ENCODE measurements around the gene AREG.

Gene AREG

DNA sequence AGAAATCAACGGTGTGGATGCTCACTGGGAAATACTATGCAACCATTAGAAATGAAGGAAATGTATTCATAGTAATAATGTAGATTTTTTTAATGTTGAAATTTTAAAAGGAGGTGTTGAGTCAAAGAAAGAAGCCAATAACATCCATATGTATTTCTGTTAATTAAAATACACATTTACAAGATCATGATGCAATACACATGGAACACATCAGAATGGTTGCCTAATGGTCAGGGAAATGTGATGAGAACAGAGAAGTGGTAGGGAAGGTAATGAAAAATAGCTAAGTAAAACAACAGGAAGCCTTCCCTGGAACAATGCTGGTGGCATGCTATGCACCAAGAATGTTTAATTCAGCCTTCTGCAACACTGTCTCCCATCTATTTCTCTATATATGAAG, 18.2 kb downstream of the AREG start:
- DNase-seq (ENCODE audit: low read depth): no peak

- no peak for DNase-seq (ENCODE audit: low read depth)
Observed at GRCh38 chr4:74464291-74464690, 19.4 kb downstream of the AREG start.

- no peak for DNase-seq (ENCODE audit: low read depth)
Observed at GRCh38 chr4:74466242-74466641, 21.3 kb downstream of the AREG start.

DNA sequence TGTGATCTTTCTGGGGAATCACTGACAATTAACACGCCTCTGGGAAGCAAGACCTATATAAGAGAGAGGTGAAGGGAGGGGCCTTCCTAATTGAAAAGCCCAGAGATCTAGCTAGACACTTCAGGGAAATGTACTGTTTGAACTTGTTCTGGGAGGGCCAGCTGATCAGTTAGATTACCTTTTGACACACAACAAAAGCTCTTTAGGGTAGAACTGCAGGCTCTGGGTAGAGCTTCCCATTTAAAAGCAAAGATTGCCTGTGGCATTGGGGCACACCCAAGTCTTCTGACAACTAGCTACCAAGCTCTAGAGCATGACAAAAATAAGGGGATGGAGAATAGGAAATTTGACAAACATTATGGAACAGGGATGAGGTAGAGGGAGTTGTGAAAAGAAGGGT, 26.3 kb downstream of the AREG start:
- DNase-seq (ENCODE audit: low read depth): no peak

DNA sequence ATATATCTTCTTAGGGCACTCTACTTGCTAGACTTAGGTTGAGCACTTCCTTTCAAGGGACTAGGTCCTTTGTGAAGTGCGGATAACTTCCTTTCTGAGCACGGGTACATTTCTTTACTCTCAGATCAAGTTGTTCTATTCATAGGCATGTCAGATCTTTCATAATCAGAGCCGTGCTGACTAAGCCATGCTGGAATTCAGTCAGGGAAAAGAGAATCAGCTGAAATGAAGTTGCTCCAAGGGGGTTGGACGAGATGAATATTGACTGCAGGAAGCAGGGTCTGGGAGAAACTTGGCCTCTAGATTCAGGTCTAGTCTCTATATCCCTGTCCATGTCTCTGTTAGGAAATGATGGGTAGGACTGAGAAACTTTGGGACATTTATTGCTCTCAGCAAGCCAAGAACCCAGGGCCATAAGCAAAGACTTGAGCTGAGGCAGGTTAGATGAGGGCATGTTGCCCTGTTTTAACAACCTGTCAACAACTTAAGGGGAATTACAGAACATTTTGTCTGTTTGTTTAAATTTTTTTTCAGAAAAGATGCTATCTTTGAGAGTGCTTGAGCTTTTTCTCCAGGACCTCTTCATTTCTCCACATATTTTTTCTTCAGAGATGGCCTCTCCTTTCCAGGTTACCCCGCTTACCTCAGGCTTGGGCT, 28.3 kb downstream of the AREG start:
- no peak for DNase-seq (ENCODE audit: low read depth)

DNA sequence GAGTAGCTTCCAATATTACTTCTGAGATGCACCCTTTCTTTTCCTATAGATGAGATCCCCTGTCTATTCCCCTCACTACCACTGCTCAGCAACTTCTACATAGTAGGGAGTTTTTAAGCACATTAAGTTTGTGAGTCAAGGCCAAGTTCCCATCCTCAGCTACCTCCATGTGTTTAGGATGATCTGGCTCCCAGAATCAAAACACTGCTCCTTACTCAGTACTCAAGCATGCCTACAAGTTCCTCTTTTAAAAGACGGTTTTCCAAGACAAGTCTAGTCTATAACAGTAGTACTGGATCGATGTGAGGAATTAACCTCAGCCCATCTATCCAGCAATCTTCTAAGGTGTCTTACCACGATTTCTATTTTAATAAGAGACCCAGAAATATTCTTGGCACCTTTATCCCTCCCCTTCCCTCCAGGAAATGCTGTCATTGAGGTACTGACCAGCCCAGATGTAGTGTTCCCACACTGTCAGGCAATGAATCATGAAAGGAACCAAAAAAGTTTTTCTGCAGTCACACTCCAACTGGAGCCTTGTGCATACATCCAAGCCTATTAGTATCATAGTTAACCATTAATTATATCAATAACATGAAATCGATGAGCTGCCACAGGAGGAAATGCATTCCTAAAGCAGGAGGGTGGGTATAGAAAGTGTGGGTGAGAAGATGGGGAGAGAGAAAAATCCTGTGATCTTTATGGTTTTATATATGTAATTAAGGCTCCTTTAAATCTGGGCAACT, 29.6 kb downstream of the AREG start:
- DNase-seq (ENCODE audit: low read depth): no peak

DNA sequence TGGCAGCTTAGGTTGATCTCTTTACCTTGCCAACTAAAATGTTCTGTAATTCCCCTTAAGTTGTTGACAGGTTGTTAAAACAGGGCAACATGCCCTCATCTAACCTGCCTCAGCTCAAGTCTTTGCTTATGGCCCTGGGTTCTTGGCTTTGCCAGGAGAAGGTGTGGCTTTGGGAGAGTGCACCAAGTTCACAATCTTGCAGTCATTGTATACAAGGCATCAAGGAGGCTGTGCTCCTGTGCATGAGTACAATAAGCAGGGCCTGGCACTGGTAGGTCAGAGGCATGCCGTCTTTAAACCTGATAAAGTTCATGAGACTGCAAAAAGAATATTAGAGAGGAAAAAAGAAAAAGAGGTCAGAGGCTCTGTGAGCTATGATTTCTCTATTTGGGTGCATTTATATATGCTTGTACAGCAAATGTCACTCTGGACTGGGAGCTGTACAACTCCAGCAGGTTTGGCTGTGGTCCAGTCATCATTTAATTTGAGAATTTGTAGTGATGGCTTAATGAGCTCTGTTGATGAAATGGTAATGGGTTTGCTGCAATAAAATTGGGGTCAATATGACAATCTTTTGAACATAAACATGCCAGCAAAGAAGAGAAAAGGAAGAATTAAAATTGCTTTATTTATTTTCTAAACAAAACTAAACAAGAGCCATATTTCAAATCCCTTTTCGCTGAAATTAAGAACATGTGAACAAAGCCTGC, 30.3 kb downstream of the AREG start:
- no peak for DNase-seq (ENCODE audit: low read depth)

- no peak for DNase-seq (ENCODE audit: low read depth)
Observed at GRCh38 chr4:74475946-74476345, 31.0 kb downstream of the AREG start.

DNA sequence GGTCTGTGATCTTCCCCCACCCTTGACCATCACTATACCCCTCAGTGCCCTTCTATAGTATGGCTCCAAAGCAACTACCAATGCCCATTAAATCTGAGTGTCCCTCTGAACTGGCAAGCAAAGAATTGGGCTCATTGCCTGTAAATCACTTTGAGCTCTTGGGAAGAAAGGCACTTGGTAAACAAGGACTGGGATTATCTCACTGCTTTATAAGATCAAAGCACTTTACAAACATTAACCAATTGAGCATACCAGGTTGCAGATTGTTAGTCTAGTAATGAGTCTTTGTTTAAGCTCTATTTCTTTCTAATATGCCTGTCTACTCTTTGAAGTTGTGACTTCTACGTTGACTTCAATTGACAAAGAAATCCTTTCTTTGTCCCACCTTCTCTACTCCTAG, 34.1 kb downstream of the AREG start:
- DNase-seq (ENCODE audit: low read depth): no peak

DNA sequence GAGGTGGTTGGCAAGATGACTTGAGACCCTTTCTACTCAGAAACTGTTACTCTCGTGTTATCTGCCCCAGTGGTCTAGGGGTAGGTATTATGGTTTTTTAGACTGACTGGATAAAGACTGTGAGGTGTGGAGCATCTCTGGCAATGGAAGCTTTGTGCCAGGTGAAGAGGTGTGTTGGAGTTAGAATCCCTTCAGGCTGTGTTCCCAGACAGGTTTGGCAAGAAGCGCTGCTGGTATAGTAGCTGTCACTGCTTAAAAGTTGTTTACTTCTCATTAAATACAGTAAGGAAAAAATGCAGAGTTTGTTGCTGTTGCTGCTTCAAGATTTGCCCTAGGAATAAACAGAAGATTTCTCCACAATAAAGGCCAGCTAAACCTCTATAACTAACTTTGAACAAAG, 35.3 kb downstream of the AREG start:
- DNase-seq (ENCODE audit: low read depth): no peak

GRCh38 chr4:74481891-74482609, 37.1 kb downstream of the AREG start:
- DNase-seq (ENCODE audit: low read depth): no peak

GRCh38 chr4:74483226-74483911, 38.4 kb downstream of the AREG start:
- DNase-seq (ENCODE audit: low read depth): no peak

GRCh38 chr4:74486905-74487304, 42.0 kb downstream of the AREG start:
- no peak for DNase-seq (ENCODE audit: low read depth)

- DNase-seq (ENCODE audit: low read depth): no peak
Observed at GRCh38 chr4:74487771-74488170, 42.8 kb downstream of the AREG start.

DNA sequence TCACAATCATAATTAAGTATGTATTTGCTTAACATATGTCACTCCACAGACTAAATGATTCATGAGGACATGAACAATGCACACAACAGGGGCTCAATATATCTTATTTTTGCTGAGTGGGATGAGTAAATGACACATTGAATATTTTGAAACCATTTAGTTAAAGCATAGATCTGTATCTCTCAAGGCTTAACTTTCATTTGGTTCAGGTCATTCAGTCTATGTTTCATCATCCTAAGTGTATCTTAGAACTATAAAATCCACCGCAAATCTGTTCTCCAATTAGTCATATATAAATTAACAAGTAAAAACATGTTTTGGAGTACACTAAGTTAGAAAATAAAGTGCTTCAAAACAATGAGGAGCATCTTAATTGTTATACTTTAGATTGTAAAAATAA, 45.8 kb downstream of the AREG start:
- no peak for DNase-seq (ENCODE audit: low read depth)

DNA sequence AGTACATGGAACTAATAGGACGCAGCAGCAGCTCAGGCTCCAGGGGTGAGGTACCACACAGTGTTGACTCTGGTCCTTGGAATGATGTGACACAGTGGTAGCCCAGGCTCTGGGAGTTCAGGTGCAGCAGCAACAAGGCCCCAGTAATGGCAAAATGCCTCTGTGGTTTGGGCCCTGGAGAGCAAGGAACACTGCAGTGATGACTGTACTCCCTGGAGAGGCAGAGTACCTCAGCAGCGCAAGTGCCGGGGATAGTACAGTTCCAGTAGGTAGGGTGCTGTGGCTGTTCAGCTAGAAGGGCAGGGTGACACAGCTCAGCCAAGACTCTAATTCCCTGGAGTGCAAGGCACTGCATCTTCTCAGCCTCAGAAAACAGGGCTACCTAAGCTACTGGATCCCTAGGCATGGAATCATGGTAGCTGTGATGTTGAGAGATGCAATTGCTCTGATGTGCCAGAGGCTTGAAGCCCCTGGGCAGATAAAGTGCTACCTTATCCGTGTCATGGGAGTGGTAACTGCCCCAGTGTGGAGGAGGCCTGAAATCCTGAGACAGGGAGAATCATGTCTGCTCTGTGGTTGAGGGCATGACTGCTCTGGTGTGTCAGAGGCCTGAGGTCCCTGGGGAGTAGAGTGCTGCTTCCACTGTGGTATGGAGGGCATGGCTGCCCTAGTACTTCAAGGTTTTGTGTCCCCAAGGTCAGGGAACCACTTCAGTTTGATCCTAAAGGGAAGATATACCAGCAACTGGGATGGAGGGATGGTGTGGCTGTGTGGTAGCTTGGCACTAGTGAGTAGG, 55.2 kb downstream of the AREG start:
- no peak for DNase-seq (ENCODE audit: low read depth)

- no peak for DNase-seq (ENCODE audit: low read depth)
Observed at GRCh38 chr4:74501579-74501978, 56.6 kb downstream of the AREG start.

- DNase-seq (ENCODE audit: low read depth): no peak
Observed at GRCh38 chr4:74503580-74503979, 58.6 kb downstream of the AREG start.

DNA sequence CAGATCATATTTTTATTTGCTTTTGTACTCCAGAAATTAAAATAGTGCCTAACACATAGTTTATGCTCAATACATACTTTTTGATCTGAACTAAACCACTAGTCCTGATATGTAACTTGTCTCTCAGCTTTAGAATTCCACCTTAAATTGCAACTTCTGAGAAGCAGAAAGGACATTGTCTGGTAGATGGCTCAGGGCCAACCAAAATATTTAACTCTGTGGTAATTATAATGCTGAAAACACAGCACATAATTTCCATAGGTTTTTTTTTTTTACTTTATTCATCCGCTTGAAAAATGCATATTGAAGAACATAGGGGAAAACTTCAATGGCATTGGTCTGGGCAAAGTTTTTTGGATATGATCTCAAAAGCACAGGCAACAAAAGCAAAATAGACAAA, 59.3 kb downstream of the AREG start:
- DNase-seq (ENCODE audit: low read depth): no peak

Measured in activated T-cell treated with anti-CD3 and anti-CD28 coated beads for 24 hours (primary cell).